Measurements from ENCODE around the gene TRNAU1AP.
"Not testable (repeated sequence)": the region's sequence is repeated elsewhere in the genome, so short reads cannot be mapped to it uniquely, and the experiment has no call there.

Gene TRNAU1AP

GRCh38 chr1:28594686-28595411, 42.0 kb downstream of the TRNAU1AP start:
- H3K27ac Mint-ChIP-seq, H3K4me3 Mint-ChIP-seq, CTCF ChIA-PET, DNase-seq, H3K9me3 Mint-ChIP-seq, H3K36me3 Mint-ChIP-seq: not testable (repeated sequence)
- Mint-ChIP-seq H3K27me3 (peaks cover 34% of the 10 kb centered on the region), H3K4me1 (peaks cover 15% of the 10 kb centered on the region)

- no peaks in the 10 kb centered on the region for H3K9me3 Mint-ChIP-seq
- H3K4me3 Mint-ChIP-seq: no peak overlapping the region
- H3K36me3 Mint-ChIP-seq: peaks cover 2% of the 10 kb centered on the region
- H3K4me1 Mint-ChIP-seq: peaks cover 15% of the 10 kb centered on the region
- H3K27ac Mint-ChIP-seq: no peak overlapping the region
- no peak for DNase-seq
- CTCF ChIA-PET: interaction anchor here (0.8 kb wide), 1 partner anchor 236 kb away, joined by 3 read pairs; no protein-coding TSS in a partner anchor
- H3K27me3 Mint-ChIP-seq: peaks cover 29% of the 10 kb centered on the region
Observed at GRCh38 chr1:28595412-28596191, 42.7 kb downstream of the TRNAU1AP start.

GRCh38 chr1:28596276-28596675, 43.4 kb downstream of the TRNAU1AP start:
- CTCF ChIA-PET: interaction anchor here (0.8 kb wide), 1 partner anchor 236 kb away, joined by 3 read pairs; no protein-coding TSS in a partner anchor
- H3K4me3 Mint-ChIP-seq, H3K36me3 Mint-ChIP-seq: not testable (repeated sequence)

GRCh38 chr1:28601696-28602095, 48.8 kb downstream of the TRNAU1AP start:
- no peak overlapping the region for H3K4me3 Mint-ChIP-seq
- H3K27ac Mint-ChIP-seq: peak overlapping the region; percentile 19
- no peaks in the 10 kb centered on the region for H3K9me3 Mint-ChIP-seq
- peaks cover 27% of the 10 kb centered on the region for H3K36me3 Mint-ChIP-seq
- CTCF ChIA-PET: interaction anchor here (1.3 to 1.5 kb wide), 2 partner anchors 12 to 22 kb away, joined by 3 to 4 read pairs; no protein-coding TSS in a partner anchor
- H3K27me3 Mint-ChIP-seq: no peaks in the 10 kb centered on the region
- no peak for DNase-seq
- H3K4me1 Mint-ChIP-seq: peaks cover 6% of the 10 kb centered on the region

More at GRCh38 chr1:28596276-28596675, 43.4 kb downstream of the TRNAU1AP start:
- not testable (repeated sequence) for H3K9me3 Mint-ChIP-seq, H3K27ac Mint-ChIP-seq, DNase-seq
- H3K27me3 Mint-ChIP-seq: peaks cover 23% of the 10 kb centered on the region
- peaks cover 15% of the 10 kb centered on the region for H3K4me1 Mint-ChIP-seq

GRCh38 chr1:28602536-28603439, 49.9 kb downstream of the TRNAU1AP start:
- peak; percentile 52 for DNase-seq
- H3K4me1 Mint-ChIP-seq: peaks cover 6% of the 10 kb centered on the region
- no peaks in the 10 kb centered on the region for H3K9me3 Mint-ChIP-seq
- CTCF ChIA-PET: interaction anchor here (0.6 to 2.5 kb wide), 13 partner anchors 13 to 354 kb away, joined by 3 to 8 read pairs (median 3); no protein-coding TSS in a partner anchor
- no peak overlapping the region for H3K4me3 Mint-ChIP-seq
- peaks cover 28% of the 10 kb centered on the region for H3K36me3 Mint-ChIP-seq
- no peaks in the 10 kb centered on the region for H3K27me3 Mint-ChIP-seq
- H3K27ac Mint-ChIP-seq: no peak overlapping the region

- DNase-seq: no peak
- Mint-ChIP-seq H3K27me3 (no peaks in the 10 kb centered on the region), H3K4me1 (no peaks in the 10 kb centered on the region), H3K27ac (no peak overlapping the region), H3K4me3 (no peak overlapping the region), H3K9me3 (no peaks in the 10 kb centered on the region), H3K36me3 (peaks cover 28% of the 10 kb centered on the region)
- CTCF ChIA-PET: interaction anchor here (0.9 to 2.5 kb wide), 5 partner anchors 23 to 244 kb away, joined by 3 to 6 read pairs (median 3); no protein-coding TSS in a partner anchor
Observed at GRCh38 chr1:28604411-28604810, 51.5 kb downstream of the TRNAU1AP start.

DNA sequence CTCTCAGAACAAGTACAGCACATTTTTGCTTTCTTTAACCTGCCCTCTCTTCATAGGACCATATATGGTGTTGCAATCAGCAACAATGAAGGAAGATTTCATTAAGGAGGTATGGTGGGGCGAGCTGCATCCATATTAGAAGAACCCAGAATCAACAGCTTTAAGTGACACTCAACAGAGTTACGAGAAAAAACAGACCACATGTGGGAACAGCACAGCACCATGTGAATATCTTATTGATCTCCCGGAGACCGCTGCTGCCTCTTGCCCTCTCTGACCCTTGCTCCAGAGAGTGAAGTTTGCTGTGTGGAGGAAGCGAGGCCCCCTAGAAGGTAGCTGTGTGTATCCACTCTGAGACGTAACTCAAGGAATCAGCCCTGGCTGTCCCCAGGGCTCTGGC, 52.1 kb downstream of the TRNAU1AP start:
- Mint-ChIP-seq H3K9me3 (no peaks in the 10 kb centered on the region), H3K4me3 (no peak overlapping the region), H3K36me3 (peaks cover 31% of the 10 kb centered on the region), H3K27me3 (no peaks in the 10 kb centered on the region), H3K4me1 (no peaks in the 10 kb centered on the region), H3K27ac (no peak overlapping the region)
- CTCF ChIA-PET: interaction anchor here (0.9 to 2.5 kb wide), 4 partner anchors 23 to 245 kb away, joined by 3 to 6 read pairs (median 4); no protein-coding TSS in a partner anchor
- DNase-seq: no peak

DNA sequence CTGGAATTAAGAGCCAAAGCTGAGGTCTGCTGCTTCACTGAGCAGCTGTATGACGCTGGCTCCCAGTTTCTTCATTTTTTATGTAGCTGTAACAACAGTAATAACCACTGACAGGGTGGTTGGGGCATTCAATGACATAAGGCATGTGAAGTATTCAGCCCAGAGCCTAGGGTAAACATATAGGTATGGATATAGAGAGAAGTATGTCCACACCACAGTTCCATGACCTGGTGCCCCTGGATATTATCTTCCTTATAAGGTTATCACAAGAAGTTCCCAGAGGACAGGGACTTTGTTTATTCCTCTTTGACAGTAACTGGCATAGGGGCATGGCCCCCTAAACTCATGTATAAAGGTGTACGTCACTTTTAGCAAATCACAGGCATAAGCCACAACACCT, 53.9 kb downstream of the TRNAU1AP start:
- H3K36me3 Mint-ChIP-seq: peaks cover 34% of the 10 kb centered on the region
- no peak for DNase-seq
- H3K9me3 Mint-ChIP-seq: no peaks in the 10 kb centered on the region
- no peak overlapping the region for H3K4me3 Mint-ChIP-seq
- CTCF ChIA-PET: no interaction called here
- no peaks in the 10 kb centered on the region for H3K4me1 Mint-ChIP-seq
- H3K27me3 Mint-ChIP-seq: no peaks in the 10 kb centered on the region
- H3K27ac Mint-ChIP-seq: no peak overlapping the region

DNA sequence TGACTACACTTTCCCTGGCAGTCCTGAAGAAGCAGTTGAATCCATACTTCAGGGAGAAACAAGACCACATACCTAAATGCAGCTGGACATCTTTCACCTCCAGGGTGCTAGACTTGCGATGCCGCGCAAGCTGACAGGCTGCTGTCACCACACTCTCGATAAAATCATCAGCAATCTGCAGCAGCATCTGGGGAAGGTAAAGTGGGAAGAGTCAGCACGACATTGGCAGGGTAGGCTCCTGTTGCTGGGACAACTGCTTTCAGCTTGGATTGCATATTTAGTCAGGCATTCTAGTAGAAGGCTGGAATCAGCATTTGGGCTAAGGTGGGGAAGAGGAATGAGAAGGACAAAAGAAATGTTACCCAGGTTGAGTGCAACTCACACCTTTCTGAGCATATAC, 60.3 kb downstream of the TRNAU1AP start:
- Mint-ChIP-seq H3K36me3 (peaks cover 35% of the 10 kb centered on the region), H3K4me1 (no peaks in the 10 kb centered on the region), H3K9me3 (no peaks in the 10 kb centered on the region), H3K4me3 (no peak overlapping the region), H3K27me3 (no peaks in the 10 kb centered on the region), H3K27ac (no peak overlapping the region)
- no peak for DNase-seq
- CTCF ChIA-PET: no interaction called here
